ENCODE data around the gene PDIA6.

PDIA6 gene

GRCh38 chr2:10760794-10761504 lies 51.6 kb downstream of the PDIA6 start:
- DNase-seq = no peak

DNA sequence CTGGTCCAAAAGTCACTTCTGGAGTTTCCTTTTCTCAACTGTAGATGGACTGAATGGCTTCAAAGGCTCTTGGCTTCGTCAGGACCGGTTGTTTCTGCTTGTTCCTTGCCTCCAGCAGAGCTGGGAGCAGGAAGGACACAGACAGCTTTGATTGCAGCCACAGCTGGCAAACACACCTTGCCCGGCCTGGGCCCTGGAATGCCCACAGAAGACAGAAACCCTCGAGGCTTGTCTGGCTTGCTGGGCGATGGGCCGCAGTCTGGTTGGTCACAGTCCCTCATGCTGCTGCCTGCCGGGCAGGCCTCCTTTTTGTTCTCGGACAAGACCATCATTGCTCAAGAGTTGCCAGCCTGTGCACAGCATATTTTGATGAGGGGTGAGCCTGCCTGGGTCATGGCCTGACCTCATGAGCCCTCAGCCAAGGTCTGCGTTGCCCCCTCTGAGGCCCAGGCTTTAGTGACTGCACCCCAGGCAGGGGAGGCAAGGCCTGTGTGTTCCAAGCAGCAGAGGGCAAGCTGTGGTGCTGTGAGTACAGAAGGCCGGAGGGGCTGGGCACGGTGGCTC lies 53.4 kb downstream of the PDIA6 start:
- DNase-seq = no peak

GRCh38 chr2:10757814-10758286 lies 54.7 kb downstream of the PDIA6 start:
- no peak for DNase-seq

DNA sequence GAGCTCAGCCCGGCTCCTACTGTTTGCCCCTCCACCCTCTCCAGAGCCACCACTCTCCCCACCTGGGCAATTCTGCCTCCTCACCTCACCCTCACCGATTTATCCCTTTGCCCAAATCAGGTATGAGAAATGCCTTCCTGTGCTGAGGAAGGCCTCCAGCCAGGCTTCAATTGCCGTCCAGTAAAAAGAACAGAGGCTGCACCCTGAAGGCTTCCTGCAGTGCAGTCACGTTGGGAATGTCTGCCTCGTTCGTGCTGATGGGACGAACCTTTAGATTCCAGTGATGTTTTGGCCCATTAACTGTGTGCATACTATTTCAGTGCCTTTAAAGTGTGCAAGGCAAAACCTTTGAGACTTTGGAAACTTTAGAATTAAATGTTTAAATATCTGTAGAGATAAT lies 57.0 kb downstream of the PDIA6 start:
- no peak for DNase-seq

DNA sequence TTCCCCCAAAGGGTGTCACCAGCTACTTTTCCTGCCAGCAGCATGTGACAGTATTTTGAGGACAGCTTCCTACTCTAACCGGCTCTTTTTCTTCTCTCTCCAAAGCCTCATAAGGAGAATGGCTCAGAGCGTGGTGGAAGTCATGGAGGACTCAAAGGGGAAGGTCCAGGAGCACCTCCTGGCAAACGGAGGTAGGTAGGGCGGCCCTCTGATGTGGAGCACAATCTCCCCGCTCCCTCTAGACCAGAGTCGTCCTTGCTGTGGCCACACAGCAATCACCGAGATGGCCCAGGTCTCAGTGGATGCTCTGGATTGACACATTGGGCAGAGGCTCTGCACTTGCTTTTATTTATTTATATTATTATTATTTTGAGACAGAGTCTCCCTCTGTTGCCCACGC lies 58.7 kb downstream of the PDIA6 start:
- no peak for DNase-seq

DNA sequence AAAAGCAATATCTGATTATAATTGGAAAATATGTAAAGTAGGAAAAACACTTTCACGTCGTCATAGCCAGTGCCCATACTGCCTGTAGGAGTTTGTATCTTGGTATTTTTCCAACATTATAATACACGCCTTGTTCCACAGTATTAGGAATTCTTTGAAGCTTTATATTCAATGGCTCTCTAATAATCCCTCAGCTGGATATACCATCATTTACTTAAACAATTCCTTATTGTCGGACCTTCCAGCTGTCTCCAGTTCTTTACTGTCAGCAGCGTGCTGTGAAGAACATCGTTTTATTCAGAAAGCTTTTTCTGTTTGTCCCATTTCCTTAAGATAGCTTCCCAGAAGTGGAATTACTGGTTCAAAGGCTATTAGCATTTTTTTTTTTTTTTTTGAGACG lies 59.4 kb downstream of the PDIA6 start:
- no peak for DNase-seq

- no peak for DNase-seq
These were observed 60.3 kb downstream of the PDIA6 start for GRCh38 chr2:10752236-10752635.

DNA sequence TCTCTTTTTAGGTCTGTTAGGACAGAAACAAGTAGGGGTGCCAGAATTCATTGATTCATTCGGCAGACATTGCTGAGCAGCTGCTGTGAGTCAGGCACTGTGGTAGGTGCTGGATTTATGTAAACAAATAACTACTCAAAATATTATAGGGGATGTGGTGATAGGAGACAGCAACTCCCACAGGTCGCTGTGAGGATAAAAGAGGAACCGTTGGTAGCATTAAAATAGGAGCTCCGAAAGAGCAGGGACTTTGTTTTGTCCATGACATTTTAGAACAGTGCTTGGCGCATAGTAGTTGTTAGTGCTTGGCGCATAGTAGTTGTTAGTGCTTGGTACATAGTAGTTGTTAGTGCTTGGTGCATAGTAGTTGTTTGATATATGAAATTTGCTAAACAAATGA lies 62.0 kb downstream of the PDIA6 start:
- DNase-seq = no peak

DNA sequence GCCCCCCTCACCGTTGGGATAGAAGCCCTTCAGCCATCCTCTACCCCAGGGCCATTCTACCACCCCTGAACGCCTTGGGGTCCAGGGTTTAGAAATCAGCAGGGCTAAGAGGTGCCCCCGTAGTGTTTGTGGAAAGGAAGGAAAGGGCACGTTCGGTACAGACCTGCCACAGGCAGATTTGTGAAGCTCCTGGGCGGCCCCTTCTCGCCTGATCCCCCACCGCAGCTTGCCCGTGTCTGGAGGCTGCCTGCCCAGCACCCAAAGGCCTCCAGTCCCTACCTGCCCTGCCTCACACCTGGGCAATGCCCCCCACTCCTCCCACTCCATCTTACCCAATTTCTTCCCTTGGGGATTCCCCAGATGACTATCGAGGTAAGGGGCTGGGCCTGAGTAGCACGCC lies 69.9 kb downstream of the PDIA6 start:
- DNase-seq = no peak

- no peak for DNase-seq
These were observed 71.4 kb downstream of the PDIA6 start for GRCh38 chr2:10741139-10741538.

- DNase-seq = no peak
These were observed 72.4 kb downstream of the PDIA6 start for GRCh38 chr2:10740226-10740625.

DNA sequence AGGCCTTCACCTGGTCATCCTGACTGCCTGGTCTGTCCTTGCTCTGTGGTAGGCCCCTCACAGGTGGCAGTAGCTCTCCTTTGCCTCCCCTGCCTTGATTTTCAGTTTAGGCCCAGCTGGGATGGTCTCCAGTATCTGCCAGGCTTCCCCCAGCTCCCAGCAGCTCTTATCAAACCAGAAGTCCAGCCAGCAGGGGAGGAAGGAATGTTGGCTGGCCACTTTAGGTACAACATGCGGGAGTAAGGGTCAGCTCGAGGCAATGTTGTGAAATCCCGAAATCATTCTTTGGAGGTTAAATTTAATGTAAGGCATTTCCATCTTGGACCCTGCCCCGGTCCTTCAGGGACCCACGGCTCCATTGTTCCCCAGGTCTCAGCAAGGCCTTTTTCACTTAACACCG lies 74.4 kb downstream of the PDIA6 start:
- no peak for DNase-seq

- DNase-seq = no peak
These were observed 78.6 kb downstream of the PDIA6 start for GRCh38 chr2:10733980-10734379.

GRCh38 chr2:10733566-10733925 lies 79.0 kb downstream of the PDIA6 start:
- no peak for DNase-seq

Measured in activated CD4-positive, alpha-beta T cell treated with anti-CD3 and anti-CD28 coated beads, Interleukin-2, Interleukin-6, amounts not matched to agents 100 ng/mL and 50 ng/mL, durations not matched to agents 16 hours and 8 hours (primary cell).